GM12878 (cell line): ENCODE results near the gene SIRPD. TPM values are rescaled to one million over a fixed set of nuclear protein-coding genes. Genes with fewer than 3 reads are reported as not detected.
"Not testable (repeated sequence)": the region's sequence is repeated elsewhere in the genome, so short reads cannot be mapped to it uniquely, and the experiment has no call there.

Experiments used
- ATAC-seq: fragments of 200-7000 bp; cut with Tn5 transposase; 3 replicates; pipeline ENCODE4 v1.9.1; 2020; ENCODE audit warnings: mild to moderate bottlenecking, moderate library complexity
- BruUV-seq: library from RNA; stranded (reverse); fragments of 400-500 nt; replicated peaks from 2 replicates; lab custom pipeline; 2021; lab: Mats Ljungman, UMichigan
- CTCF ChIA-PET: fragments of 300-600 bp; sonication (Branson Sonifier 250); formaldehyde crosslinking; extraction: SDS; loops from one replicate; lab custom pipeline; 2021; ENCODE audit warnings: inconsistent platforms; lab: Yijun Ruan, JAX
- POLR2A ChIA-PET: fragments of 350-600 bp; formaldehyde crosslinking; extraction: SDS; loops from one replicate; lab custom pipeline; 2021; ENCODE audit warnings: inconsistent platforms; lab: Charles Lee
- RAD21 ChIA-PET: fragments of 300-600 bp; sonication (Branson Sonifier 250); formaldehyde crosslinking; loops from one replicate; lab custom pipeline; 2023; ENCODE audit warnings: antibody characterized with exemption; ENCODE audit not compliant: unreplicated experiment; lab: Charles Lee
- SMC1A ChIA-PET: fragments of 300-600 bp; sonication (Branson Sonifier 250); formaldehyde crosslinking; loops from one replicate; lab custom pipeline; 2023; ENCODE audit not compliant: unreplicated experiment, uncharacterized antibody; lab: Charles Lee
- DNase-seq: peaks from one replicate; pipeline ENCODE4 v3.0.0-alpha.2; 2011; ENCODE audit warnings: low read depth, low spot score
- FAIRE-seq: peaks from 3 replicates; lab custom pipeline; 2011; peaks lifted over from hg19 to GRCh38; lab: Jason Lieb, UNC
- H2AFZ ChIP-seq: 2 replicates; pipeline ENCODE4 v1.6.0; 2011; ENCODE audit warnings: low read depth, low read length, control low read depth; ENCODE audit not compliant: control insufficient read depth
- H3K27ac ChIP-seq: 2 replicates; pipeline ENCODE4 v1.5.1; 2011; ENCODE audit warnings: control low read depth; ENCODE audit not compliant: control insufficient read depth, insufficient read depth
- H3K27me3 ChIP-seq, 2 experiments: replicated peaks in 1 of 2; 2 replicates each; pipeline versions ENCODE4 v1.6.0 to v1.6.1; 2011; ENCODE audit warnings: low read length in 1 of 2; ENCODE audit not compliant: control insufficient read depth in 2 of 2, insufficient read depth in 2 of 2
- H3K36me3 ChIP-seq, 2 experiments: 2 replicates each; pipeline ENCODE4 v1.5.1; 2011; ENCODE audit warnings: low read length in 1 of 2; ENCODE audit not compliant: control insufficient read depth in 2 of 2, insufficient read depth in 2 of 2
- H3K4me1 ChIP-seq: 2 replicates; pipeline ENCODE4 v1.6.1; 2011; ENCODE audit warnings: mild to moderate bottlenecking, low read length, moderate library complexity, mixed read lengths; ENCODE audit not compliant: control insufficient read depth, insufficient read depth
- H3K4me2 ChIP-seq: 2 replicates; pipeline ENCODE4 v1.6.0; 2011; ENCODE audit warnings: control low read depth; ENCODE audit not compliant: control insufficient read depth, insufficient read depth
- H3K4me3 ChIP-seq: fragments of 200-600 bp; sonication (generic); 2 replicates; pipeline ENCODE4 v1.5.1; 2016
- H3K79me2 ChIP-seq: 2 replicates; pipeline ENCODE4 v1.6.0; 2011; ENCODE audit warnings: low read length; ENCODE audit not compliant: control insufficient read depth, insufficient read depth
- H3K9ac ChIP-seq: 2 replicates; pipeline ENCODE4 v1.8.0; 2011; ENCODE audit warnings: low read length, control low read depth, mixed read lengths; ENCODE audit not compliant: control insufficient read depth, insufficient read depth
- H3K9me3 ChIP-seq: replicated peaks from 3 replicates; pipeline ENCODE4 v1.5.1; 2011; ENCODE audit warnings: mild to moderate bottlenecking, low read length; ENCODE audit not compliant: control insufficient read depth, insufficient read depth
- H4K20me1 ChIP-seq: 2 replicates; pipeline ENCODE4 v1.6.0; 2011; ENCODE audit not compliant: control insufficient read depth, insufficient read depth
- WGBS: methylation state at CpG from one replicate; pipeline ENCODE4 v1.1.6; 2016; ENCODE audit warnings: low lambda C conversion rate; ENCODE audit not compliant: insufficient replicate concordance, insufficient coverage; ENCODE audit errors: missing lambda C conversion rate; 5-methylcytosine and 5-hydroxymethylcytosine counted together
- in situ Hi-C: fragments of 300-500 bp; cut with MboI; formaldehyde crosslinking; loops from 9 replicates; pipeline ENCODE4 v1.14.3; 2018; ENCODE audit warnings: mixed read lengths
- intact Hi-C: fragments of 100-400 bp; cut with micrococcal nuclease; formaldehyde crosslinking; loops from one replicate; pipeline ENCODE4 v1.14.2; 2022; ENCODE audit not compliant: unreplicated experiment
- polyA plus RNA-seq, 11 experiments: library from polyadenylated mRNA; depleted of rRNA in 4 of 11; unstranded in 6 of 11; stranded (reverse) in 5 of 11; fragments of >200 nt; fragmentation: Nextera tagmentation in 4 of 11; fragmentation: Illumina TruSeq in 1 of 11; extraction: Ambion mirVana in 4 of 11; extraction: Trizol in 1 of 11; gene quantifications; 1 replicate in 1 of 11; 2 replicates in 10 of 11; pipeline versions ENCODE4 v1.2.1 to v1.2.3, GENCODE V29; 2011 to 2016; ENCODE audit warnings: inconsistent platforms in 2 of 11, missing spikeins in 2 of 11, low read depth in 1 of 11
- total RNA-seq, 4 experiments: library from RNA; depleted of rRNA in 3 of 4; stranded (reverse); fragments of >200 nt in 3 of 4; fragmentation: Illumina TruSeq in 1 of 4; extraction: Trizol in 1 of 4; gene quantifications; 2 replicates each; pipeline versions ENCODE4 v1.2.1 to v1.2.3, GENCODE V29; 2013 to 2021
- TF ChIP-seq, protein P1 (sequence below): fragments of 450-650 bp; formaldehyde crosslinking; IDR thresholded peaks from 2 replicates; pipeline ENCODE4 v1.4.0; 2022; ENCODE audit warnings: mild to moderate bottlenecking, moderate library complexity

The SIRPD gene
- total and polyA plus RNA-seq, 10 of the 15 experiments (the other 5 are each of a cell fraction or from before 2014, with no cell fraction given), result 0.10 to 1.6 (median 0.88) TPM

DNA sequence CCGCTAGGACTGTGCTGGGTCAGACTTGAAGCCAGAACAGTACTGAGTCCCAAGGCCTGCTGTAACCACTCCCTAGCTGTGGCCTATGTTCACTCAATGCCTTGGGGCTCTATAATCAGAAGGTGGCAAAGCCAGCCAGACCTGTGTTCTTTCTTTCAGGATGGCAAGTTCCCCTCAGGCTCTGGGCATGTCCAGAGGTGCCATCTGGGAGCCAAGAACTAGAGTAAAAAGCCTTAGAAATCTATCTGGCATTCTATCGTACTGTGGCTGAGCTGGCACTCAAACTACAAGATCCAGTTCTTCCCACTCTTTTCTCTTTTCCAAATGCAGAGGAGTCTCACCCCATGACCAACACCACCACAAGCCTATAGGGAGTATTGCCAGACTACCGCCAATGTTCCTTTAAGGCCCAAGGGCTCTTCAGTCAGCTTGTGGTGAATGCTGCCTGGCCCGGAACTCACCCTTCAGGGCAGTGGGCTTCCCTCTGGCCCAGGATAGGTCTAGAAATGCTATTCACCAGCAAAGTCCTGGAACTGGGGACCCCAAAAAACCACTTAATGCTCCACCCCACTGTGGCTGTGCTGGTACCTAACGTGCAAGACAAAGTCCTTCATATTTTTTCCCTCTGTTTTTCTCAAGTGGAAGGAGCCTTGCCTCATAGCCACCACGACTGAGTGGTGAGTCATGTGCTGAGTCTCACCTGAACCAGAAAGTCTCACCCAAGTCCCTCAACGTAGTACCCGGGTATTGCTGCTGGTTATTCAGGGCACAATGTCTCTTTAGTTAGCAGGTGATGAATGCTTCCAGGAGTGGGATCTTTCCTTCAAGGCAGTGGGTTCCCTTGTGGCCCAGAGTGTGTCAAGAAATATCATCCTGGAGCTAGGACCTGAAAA is 57.7 kb downstream of the SIRPD start:
- FAIRE-seq, result no peak
- CTCF ChIA-PET, result interaction anchor here (0.9 to 1.5 kb wide), 4 partner anchors 9 to 277 kb away, joined by 3 to 4 read pairs (median 4); no protein-coding TSS in a partner anchor
- WGBS, result 38% methylated on average over 8 of the region's 8 CpGs

DNA sequence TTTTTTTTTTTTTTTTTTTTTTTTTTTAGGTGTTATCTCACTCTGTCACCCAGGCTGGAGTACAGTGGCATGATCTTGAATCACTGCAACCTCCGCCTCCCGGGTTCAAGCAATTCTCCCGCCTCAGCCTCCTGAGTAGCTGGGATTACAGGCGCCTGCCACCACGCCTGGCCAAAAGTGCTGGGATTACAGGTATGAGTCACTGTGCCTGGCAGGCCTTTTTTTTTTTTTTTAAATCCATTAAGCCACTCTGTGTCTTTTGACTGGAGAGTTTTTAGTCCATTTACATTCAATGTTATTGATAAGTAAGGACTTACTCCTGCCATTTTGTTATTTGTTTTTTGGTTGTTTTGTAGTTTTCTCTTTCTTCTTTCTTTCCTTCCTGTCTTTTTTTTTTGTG is 60.1 kb downstream of the SIRPD start:
- 74% methylated on average over 5 of the region's 5 CpGs for WGBS
- ATAC-seq, result not testable (repeated sequence)

More for the DNA sequence above, 57.7 kb downstream of the SIRPD start:
- H3K27me3 ChIP-seq, result no peaks in the 10 kb centered on the region; a peak in 1 of 4 replicates
- ATAC-seq (no peak), DNase-seq (no peak)
- H3K4me2 ChIP-seq, result no peak overlapping the region
- intact Hi-C loops (no loop called here), in situ Hi-C loops (no loop called here)
- peaks cover 3% of the 10 kb centered on the region; the same call in 1 of the 3 replicates for H3K9me3 ChIP-seq
- H4K20me1 ChIP-seq, result no peaks in the 10 kb centered on the region
- POLR2A ChIA-PET, result interaction anchor here (0.5 kb wide), 1 partner anchor 800 kb away, joined by 7 read pairs; no protein-coding TSS in a partner anchor
- H3K4me1 ChIP-seq, result no peaks in the 10 kb centered on the region
- no peaks in the 10 kb centered on the region for H3K79me2 ChIP-seq
- SMC1A ChIA-PET, result interaction anchor here (0.8 to 1.9 kb wide), 3 partner anchors 9 to 64 kb away, joined by 3 to 10 read pairs (median 4); no protein-coding TSS in a partner anchor
- no TSS peak for BruUV-seq
- H3K4me3 ChIP-seq, result no peak overlapping the region
- H2AFZ ChIP-seq, result no peak overlapping the region
- RAD21 ChIA-PET, result no interaction called here
- TF ChIP-seq, protein P1, sequence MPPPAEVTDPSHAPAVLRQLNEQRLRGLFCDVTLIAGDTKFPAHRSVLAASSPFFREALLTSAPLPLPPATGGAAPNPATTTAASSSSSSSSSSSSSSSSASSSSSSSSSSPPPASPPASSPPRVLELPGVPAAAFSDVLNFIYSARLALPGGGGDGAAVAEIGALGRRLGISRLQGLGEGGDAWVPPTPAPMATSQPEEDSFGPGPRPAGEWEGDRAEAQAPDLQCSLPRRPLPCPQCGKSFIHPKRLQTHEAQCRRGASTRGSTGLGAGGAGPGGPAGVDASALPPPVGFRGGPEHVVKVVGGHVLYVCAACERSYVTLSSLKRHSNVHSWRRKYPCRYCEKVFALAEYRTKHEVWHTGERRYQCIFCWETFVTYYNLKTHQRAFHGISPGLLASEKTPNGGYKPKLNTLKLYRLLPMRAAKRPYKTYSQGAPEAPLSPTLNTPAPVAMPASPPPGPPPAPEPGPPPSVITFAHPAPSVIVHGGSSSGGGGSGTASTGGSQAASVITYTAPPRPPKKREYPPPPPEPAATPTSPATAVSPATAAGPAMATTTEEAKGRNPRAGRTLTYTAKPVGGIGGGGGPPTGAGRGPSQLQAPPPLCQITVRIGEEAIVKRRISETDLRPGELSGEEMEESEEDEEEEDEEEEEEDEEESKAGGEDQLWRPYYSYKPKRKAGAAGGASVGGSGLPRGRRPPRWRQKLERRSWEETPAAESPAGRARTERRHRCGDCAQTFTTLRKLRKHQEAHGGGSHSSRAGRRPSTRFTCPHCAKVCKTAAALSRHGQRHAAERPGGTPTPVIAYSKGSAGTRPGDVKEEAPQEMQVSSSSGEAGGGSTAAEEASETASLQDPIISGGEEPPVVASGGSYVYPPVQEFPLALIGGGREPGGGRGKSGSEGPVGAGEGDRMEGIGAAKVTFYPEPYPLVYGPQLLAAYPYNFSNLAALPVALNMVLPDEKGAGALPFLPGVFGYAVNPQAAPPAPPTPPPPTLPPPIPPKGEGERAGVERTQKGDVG (CRISPR knock-in tag), result no peak
- no peak overlapping the region for H3K27ac ChIP-seq
- no peaks in the 10 kb centered on the region for H3K36me3 ChIP-seq
- no peak overlapping the region for H3K9ac ChIP-seq

More for the DNA sequence above, 60.1 kb downstream of the SIRPD start:
- BruUV-seq, H3K9me3 ChIP-seq, H4K20me1 ChIP-seq, H3K79me2 ChIP-seq, FAIRE-seq, DNase-seq, H3K4me2 ChIP-seq, RAD21 ChIA-PET, H3K27me3 ChIP-seq, H3K4me1 ChIP-seq, SMC1A ChIA-PET, H3K9ac ChIP-seq, in situ Hi-C loops, H3K36me3 ChIP-seq, H3K27ac ChIP-seq, H2AFZ ChIP-seq, H3K4me3 ChIP-seq, intact Hi-C loops: not testable (repeated sequence)
- ChIA-PET CTCF (interaction anchor here (0.7 kb wide), 1 partner anchor 47 kb away, joined by 3 read pairs; no protein-coding TSS in a partner anchor), POLR2A (interaction anchor here (0.6 kb wide), 1 partner anchor 10 kb away, joined by 7 read pairs; no protein-coding TSS in a partner anchor)
